SIG-M5 treated with dmso at 0.1 percent for 504 hours (cell line): ENCODE results near the gene PTPN21.
A peak's percentile ranks its signal among the peaks of the same experiment; 100 is the strongest.

ENCODE experiments used
- DNase-seq: peaks from one replicate; lab custom pipeline; 2025; ENCODE audit not compliant: unreplicated experiment; lab: John Stamatoyannopoulos, UW

PTPN21 gene

GRCh38 chr14:88554457-88555286 is at the start of gene PTPN21:
TSS of gene PTPN21 (minus strand) at chr14:88555007. CDS start at chr14:88550417, 4,590 bp downstream.
- no peak for DNase-seq

- DNase-seq: no peak
Measured at GRCh38 chr14:88604212-88604611, 49.4 kb upstream of the PTPN21 start.

- no peak for DNase-seq
Measured at GRCh38 chr14:88599761-88600439, 45.1 kb upstream of the PTPN21 start.

- DNase-seq: no peak
Measured at GRCh38 chr14:88599326-88599725, 44.5 kb upstream of the PTPN21 start.

- DNase-seq: no peak
Measured at GRCh38 chr14:88598097-88598675, 43.4 kb upstream of the PTPN21 start.

- no peak for DNase-seq
Measured at GRCh38 chr14:88597601-88598000, 42.8 kb upstream of the PTPN21 start.

- DNase-seq: no peak
Measured at GRCh38 chr14:88597038-88597437, 42.2 kb upstream of the PTPN21 start.

- no peak for DNase-seq
Measured at GRCh38 chr14:88592031-88592430, 37.2 kb upstream of the PTPN21 start.

GRCh38 chr14:88590173-88590572 is 35.4 kb upstream of the PTPN21 start:
- no peak for DNase-seq

GRCh38 chr14:88588081-88588480 is 33.3 kb upstream of the PTPN21 start:
- DNase-seq: no peak

GRCh38 chr14:88584451-88584850 is 29.6 kb upstream of the PTPN21 start:
- DNase-seq: no peak

GRCh38 chr14:88576222-88576621 is 21.4 kb upstream of the PTPN21 start:
- no peak for DNase-seq

- no peak for DNase-seq
Measured at GRCh38 chr14:88572117-88572516, 17.3 kb upstream of the PTPN21 start.

GRCh38 chr14:88568196-88568595 is 13.4 kb upstream of the PTPN21 start:
- no peak for DNase-seq

- no peak for DNase-seq
Measured at GRCh38 chr14:88565427-88565826, 10.6 kb upstream of the PTPN21 start.

- DNase-seq: no peak
Measured at GRCh38 chr14:88563845-88564244, 9.0 kb upstream of the PTPN21 start.

- DNase-seq: peak; percentile 74
Measured at GRCh38 chr14:88562831-88563686, 8.3 kb upstream of the PTPN21 start, which contains the start of gene ZC3H14. TSS of gene ZC3H14 (plus strand) at chr14:88563037. CDS start at chr14:88563134, 97 bp downstream.

- no peak for DNase-seq
Measured at GRCh38 chr14:88562532-88562830, 7.7 kb upstream of the PTPN21 start.

GRCh38 chr14:88559852-88560251 is 5.0 kb upstream of the PTPN21 start:
- DNase-seq: peak; percentile 61

- no peak for DNase-seq
Measured at GRCh38 chr14:88556581-88556980, 1.8 kb upstream of the PTPN21 start.

- DNase-seq: no peak
Measured at GRCh38 chr14:88553886-88554456, 836 bp downstream of the PTPN21 start.
